ENCODE data around the gene ETV2. TPM values are rescaled to one million over a fixed set of nuclear protein-coding genes. Genes with fewer than 3 reads are reported as not detected.

The ETV2 gene
- total RNA-seq, 2 experiments from 2014 or later = 0.25 to 1.7 TPM

DNA sequence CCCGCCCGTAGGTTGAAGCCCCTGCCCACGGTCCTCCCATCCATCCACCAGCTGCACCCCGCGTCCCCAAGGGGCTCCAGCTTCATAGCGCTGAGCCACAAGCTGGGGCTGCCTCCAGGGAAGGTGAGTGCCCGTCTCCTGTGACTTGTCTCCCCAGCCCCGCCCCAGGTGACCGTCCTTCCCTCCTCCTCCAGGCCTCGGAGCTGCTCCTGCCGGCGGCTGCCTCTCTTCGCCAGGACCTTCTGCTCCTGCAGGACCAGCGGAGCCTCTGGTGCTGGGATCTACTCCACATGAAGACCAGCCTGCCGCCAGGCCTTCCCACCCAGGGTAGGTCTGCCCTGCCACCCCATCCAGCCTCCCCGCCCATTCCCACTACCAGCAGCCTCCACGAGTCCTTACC, 21.5 kb upstream of the ETV2 start:
- H3K4me2 ChIP-seq (ENCODE audit: low read length) = no peak overlapping the region
- no peaks in the 10 kb centered on the region for H4K20me1 ChIP-seq (ENCODE audit: insufficient read depth, low read length)
- H3K9me2 ChIP-seq (ENCODE audit: insufficient read depth, low read length) = no peaks in the 10 kb centered on the region
- CTCF ChIA-PET (ENCODE audit: unreplicated experiment) = no interaction called here
- POLR2A ChIA-PET = no interaction called here
- intact Hi-C loops (cut with micrococcal nuclease; ENCODE audit: unreplicated experiment) = no loop called here
- BruUV-seq (replicated peaks) = no TSS peak
- H2AFZ ChIP-seq (ENCODE audit: low read length) = no peak overlapping the region
- DNase-seq (ENCODE audit: low spot score) = no peak
- peaks cover 34% of the 10 kb centered on the region; the same call in 1 of the 2 replicates for H3K36me3 ChIP-seq (ENCODE audit: insufficient read depth, low read length)
- H3K4me3 ChIP-seq (ENCODE audit: low read depth, low read length, poor library complexity, severe bottlenecking) = no peak overlapping the region
- TF ChIP-seq EZH2phosphoT487 (IDR thresholded peaks at IDR 0.05; ENCODE audit: borderline replicate concordance, low read depth, low read length) = no peak
- TF ChIP-seq, protein P1, sequence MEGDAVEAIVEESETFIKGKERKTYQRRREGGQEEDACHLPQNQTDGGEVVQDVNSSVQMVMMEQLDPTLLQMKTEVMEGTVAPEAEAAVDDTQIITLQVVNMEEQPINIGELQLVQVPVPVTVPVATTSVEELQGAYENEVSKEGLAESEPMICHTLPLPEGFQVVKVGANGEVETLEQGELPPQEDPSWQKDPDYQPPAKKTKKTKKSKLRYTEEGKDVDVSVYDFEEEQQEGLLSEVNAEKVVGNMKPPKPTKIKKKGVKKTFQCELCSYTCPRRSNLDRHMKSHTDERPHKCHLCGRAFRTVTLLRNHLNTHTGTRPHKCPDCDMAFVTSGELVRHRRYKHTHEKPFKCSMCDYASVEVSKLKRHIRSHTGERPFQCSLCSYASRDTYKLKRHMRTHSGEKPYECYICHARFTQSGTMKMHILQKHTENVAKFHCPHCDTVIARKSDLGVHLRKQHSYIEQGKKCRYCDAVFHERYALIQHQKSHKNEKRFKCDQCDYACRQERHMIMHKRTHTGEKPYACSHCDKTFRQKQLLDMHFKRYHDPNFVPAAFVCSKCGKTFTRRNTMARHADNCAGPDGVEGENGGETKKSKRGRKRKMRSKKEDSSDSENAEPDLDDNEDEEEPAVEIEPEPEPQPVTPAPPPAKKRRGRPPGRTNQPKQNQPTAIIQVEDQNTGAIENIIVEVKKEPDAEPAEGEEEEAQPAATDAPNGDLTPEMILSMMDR (conservative IDR thresholded peaks at IDR 0.05; ENCODE audit: low read length) = no peak
- H3K4me1 ChIP-seq (ENCODE audit: insufficient read depth, low read length, poor library complexity, severe bottlenecking) = no peaks in the 10 kb centered on the region
- no peak overlapping the region for H3K27ac ChIP-seq (ENCODE audit: low read depth, low read length, poor library complexity, severe bottlenecking)
- H3K9me3 ChIP-seq (ENCODE audit: low read length) = no peaks in the 10 kb centered on the region
- no peaks in the 10 kb centered on the region for H3K79me2 ChIP-seq (ENCODE audit: insufficient read depth, low read depth, low read length)

DNA sequence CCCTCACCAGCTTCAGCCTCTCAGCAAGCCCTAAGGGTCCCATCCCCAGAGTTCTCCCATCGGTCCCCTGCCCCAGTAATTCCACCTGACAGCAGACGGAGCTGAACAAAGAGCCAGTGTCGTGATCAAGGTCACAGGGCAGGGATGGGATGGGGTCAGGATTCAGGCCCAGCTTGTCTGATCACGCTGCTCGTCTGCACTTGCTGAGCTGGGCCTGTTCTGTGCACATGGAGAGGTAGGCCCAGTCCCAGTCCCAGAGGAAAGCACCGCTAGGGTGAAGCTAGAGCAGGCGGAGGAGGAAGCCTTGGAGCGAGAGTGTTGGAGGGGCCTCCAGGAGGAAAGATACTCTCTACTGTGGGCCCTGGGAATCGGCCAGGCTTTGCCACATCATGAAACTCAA, 19.8 kb upstream of the ETV2 start:
- ChIA-PET POLR2A (no interaction called here), CTCF (ENCODE audit: unreplicated experiment) (no interaction called here)
- no TSS peak for BruUV-seq (replicated peaks)
- Histone ChIP-seq H3K36me3 (ENCODE audit: insufficient read depth, low read length) (0 out of 2 replicates have a peak, but pooled peaks cover 23% of the 10 kb centered on the region), H3K4me3 (ENCODE audit: low read depth, low read length, poor library complexity, severe bottlenecking) (no peak overlapping the region), H3K4me1 (ENCODE audit: insufficient read depth, low read length, poor library complexity, severe bottlenecking) (no peaks in the 10 kb centered on the region), H3K9me2 (ENCODE audit: insufficient read depth, low read length) (no peaks in the 10 kb centered on the region), H2AFZ (ENCODE audit: low read length) (no peak overlapping the region), H4K20me1 (ENCODE audit: insufficient read depth, low read length) (no peaks in the 10 kb centered on the region), H3K27ac (ENCODE audit: low read depth, low read length, poor library complexity, severe bottlenecking) (no peak overlapping the region), H3K4me2 (ENCODE audit: low read length) (no peak overlapping the region), H3K9me3 (ENCODE audit: low read length) (no peaks in the 10 kb centered on the region), H3K79me2 (ENCODE audit: insufficient read depth, low read depth, low read length) (no peaks in the 10 kb centered on the region)
- intact Hi-C loops (cut with micrococcal nuclease; ENCODE audit: unreplicated experiment) = no loop called here
- no peak for DNase-seq (ENCODE audit: low spot score)
- TF ChIP-seq, protein P1 (conservative IDR thresholded peaks at IDR 0.05; ENCODE audit: low read length) = no peak
- TF ChIP-seq EZH2phosphoT487 (IDR thresholded peaks at IDR 0.05; ENCODE audit: borderline replicate concordance, low read depth, low read length) = no peak

DNA sequence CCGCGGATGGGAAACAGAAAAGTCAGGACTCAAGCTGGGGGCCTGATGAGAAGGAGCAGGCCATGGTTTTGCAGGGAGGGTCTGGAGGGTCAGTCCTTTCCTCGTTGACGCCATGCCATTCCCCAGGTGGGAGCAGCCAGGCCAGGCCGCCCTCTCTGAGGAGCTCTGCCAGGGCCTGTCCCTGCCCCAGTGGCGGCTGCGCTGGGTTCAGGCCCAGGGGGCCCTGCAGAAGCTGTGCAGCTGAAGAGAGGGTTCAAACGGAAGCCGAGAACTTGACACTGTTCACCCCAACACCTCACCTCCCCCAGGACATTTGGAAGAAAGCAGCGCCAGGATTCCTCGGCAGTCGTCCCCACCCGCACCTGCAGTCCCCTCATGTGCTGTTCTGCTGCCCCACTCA, 18.8 kb upstream of the ETV2 start:
- no TSS peak for BruUV-seq (replicated peaks)

More for the DNA sequence above, 18.8 kb upstream of the ETV2 start:
- Histone ChIP-seq H4K20me1 (ENCODE audit: insufficient read depth, low read length) (no peaks in the 10 kb centered on the region), H3K79me2 (ENCODE audit: insufficient read depth, low read depth, low read length) (no peaks in the 10 kb centered on the region), H3K36me3 (ENCODE audit: insufficient read depth, low read length) (0 out of 2 replicates have a peak, but pooled peaks cover 15% of the 10 kb centered on the region), H3K4me3 (ENCODE audit: low read depth, low read length, poor library complexity, severe bottlenecking) (no peak overlapping the region), H3K4me1 (ENCODE audit: insufficient read depth, low read length, poor library complexity, severe bottlenecking) (peaks cover 2% of the 10 kb centered on the region), H3K9me3 (ENCODE audit: low read length) (no peaks in the 10 kb centered on the region), H3K4me2 (ENCODE audit: low read length) (no peak overlapping the region), H3K9me2 (ENCODE audit: insufficient read depth, low read length) (no peaks in the 10 kb centered on the region), H2AFZ (ENCODE audit: low read length) (no peak overlapping the region), H3K27ac (ENCODE audit: low read depth, low read length, poor library complexity, severe bottlenecking) (no peak overlapping the region)
- no peak for DNase-seq (ENCODE audit: low spot score)
- ChIA-PET CTCF (ENCODE audit: unreplicated experiment) (no interaction called here), POLR2A (no interaction called here)
- intact Hi-C loops (cut with micrococcal nuclease; ENCODE audit: unreplicated experiment) = no loop called here
- TF ChIP-seq, protein P1 (conservative IDR thresholded peaks at IDR 0.05; ENCODE audit: low read length) = no peak
- TF ChIP-seq EZH2phosphoT487 (IDR thresholded peaks at IDR 0.05; ENCODE audit: borderline replicate concordance, low read depth, low read length) = no peak

Measured in OCI-LY7 (cell line).